HEK293 (cell line): ENCODE results near the gene PPARD.
"Not testable (repeated sequence)": the region's sequence is repeated elsewhere in the genome, so short reads cannot be mapped to it uniquely, and the experiment has no call there.

ENCODE experiments used
- CTCF ChIA-PET: fragments of 350-600 bp; formaldehyde crosslinking; extraction: SDS; loops from one replicate; lab custom pipeline; 2021; ENCODE audit warnings: antibody characterized with exemption; lab: Yijun Ruan, JAX
- POLR2A ChIA-PET: fragments of 300-600 bp; formaldehyde crosslinking; extraction: SDS; loops from one replicate; lab custom pipeline; 2020; ENCODE audit warnings: antibody characterized with exemption, inconsistent platforms; lab: Yijun Ruan, JAX
- H3K27ac ChIP-seq: fragments of 200-500 bp; sonication (Bioruptor generic); 2 replicates; pipeline ENCODE4 v1.5.1; 2014; ENCODE audit warnings: low read depth, low read length, control low read depth, inconsistent platforms; ENCODE audit errors: extremely low read depth
- H3K36me3 ChIP-seq, 2 experiments: fragments of 200-500 bp in 1 of 2; sonication (Bioruptor generic) in 1 of 2; 1 replicate in 1 of 2; 2 replicates in 1 of 2; pipeline ENCODE4 v1.5.1; 2014 to 2017; ENCODE audit warnings: inconsistent platforms in 2 of 2, low read length in 2 of 2; ENCODE audit not compliant: control insufficient read depth in 2 of 2, insufficient read depth in 1 of 2
- H3K4me1 ChIP-seq: fragments of 200-500 bp; sonication (Bioruptor generic); 2 replicates; pipeline ENCODE4 v1.5.1; 2014; ENCODE audit warnings: mild to moderate bottlenecking, low read length, inconsistent platforms; ENCODE audit not compliant: control insufficient read depth, insufficient read depth
- H3K4me3 ChIP-seq: 2 replicates; pipeline ENCODE4 v1.5.1; 2011; ENCODE audit warnings: low read depth, mild to moderate bottlenecking, control low read depth, low read length, moderate library complexity
- H3K9me3 ChIP-seq: fragments of 200-500 bp; sonication (Bioruptor generic); 2 replicates; pipeline ENCODE4 v1.5.1; 2014; ENCODE audit warnings: low read depth, low read length, inconsistent platforms; ENCODE audit not compliant: control insufficient read depth, insufficient read depth
- EGR2 ChIP-seq: fragments of 450-650 bp; formaldehyde crosslinking; IDR thresholded peaks from 2 replicates; pipeline ENCODE4 v1.5.1; 2016; ENCODE audit warnings: low read depth, missing biosample characterization, missing genetic modification characterization
- MZF1 ChIP-seq: fragments of 450-650 bp; formaldehyde crosslinking; IDR thresholded peaks from 2 replicates; pipeline ENCODE4 v1.5.1; 2017; ENCODE audit warnings: missing biosample characterization, missing genetic modification characterization, borderline replicate concordance
- SCRT2 ChIP-seq: fragments of 450-650 bp; formaldehyde crosslinking; IDR thresholded peaks from 2 replicates; pipeline ENCODE4 v1.5.1; 2016; ENCODE audit warnings: missing biosample characterization, missing genetic modification characterization
- ZBTB1 ChIP-seq: fragments of 450-650 bp; formaldehyde crosslinking; IDR thresholded peaks from 2 replicates; pipeline ENCODE4 v1.5.1; 2016; ENCODE audit warnings: missing biosample characterization, missing genetic modification characterization
- ZBTB17 ChIP-seq: fragments of 450-650 bp; formaldehyde crosslinking; IDR thresholded peaks from 2 replicates; pipeline ENCODE4 v1.5.1; 2016; ENCODE audit warnings: missing biosample characterization, missing genetic modification characterization
- ZBTB7A ChIP-seq: fragments of 450-650 bp; formaldehyde crosslinking; IDR thresholded peaks from 2 replicates; pipeline ENCODE4 v1.5.1; 2016; ENCODE audit warnings: low read depth, missing biosample characterization, missing genetic modification characterization
- ZFHX2 ChIP-seq: fragments of 450-650 bp; formaldehyde crosslinking; conservative IDR thresholded peaks from 2 replicates; pipeline ENCODE4 v1.5.1; 2016; ENCODE audit warnings: missing biosample characterization, missing genetic modification characterization
- ZNF114 ChIP-seq: fragments of 450-650 bp; formaldehyde crosslinking; IDR thresholded peaks from 2 replicates; pipeline ENCODE4 v1.5.0; 2017; ENCODE audit warnings: missing biosample characterization, missing genetic modification characterization
- ZNF121 ChIP-seq: fragments of 450-650 bp; formaldehyde crosslinking; IDR thresholded peaks from 2 replicates; pipeline ENCODE4 v1.5.1; 2016; ENCODE audit warnings: missing biosample characterization, missing genetic modification characterization
- ZNF292 ChIP-seq: fragments of 450-650 bp; formaldehyde crosslinking; IDR thresholded peaks from 2 replicates; pipeline ENCODE4 v1.5.1; 2016; ENCODE audit warnings: low read depth, missing biosample characterization, missing genetic modification characterization, borderline replicate concordance
- ZNF514 ChIP-seq: fragments of 450-650 bp; formaldehyde crosslinking; IDR thresholded peaks from 2 replicates; pipeline ENCODE4 v1.5.1; 2016; ENCODE audit warnings: missing biosample characterization, missing genetic modification characterization
- ZNF548 ChIP-seq: fragments of 450-650 bp; formaldehyde crosslinking; IDR thresholded peaks from 2 replicates; pipeline ENCODE4 v1.5.1; 2016; ENCODE audit warnings: missing biosample characterization, missing genetic modification characterization
- ZNF561 ChIP-seq: fragments of 450-650 bp; IDR thresholded peaks from 2 replicates; pipeline ENCODE4 v1.5.1; 2018; ENCODE audit warnings: missing biosample characterization, missing genetic modification characterization, borderline replicate concordance
- ZNF600 ChIP-seq: fragments of 450-650 bp; formaldehyde crosslinking; IDR thresholded peaks from 2 replicates; pipeline ENCODE4 v1.5.1; 2016; ENCODE audit warnings: missing biosample characterization, missing genetic modification characterization
- ZNF664 ChIP-seq: fragments of 450-650 bp; formaldehyde crosslinking; IDR thresholded peaks from 2 replicates; pipeline ENCODE4 v1.5.1; 2016; ENCODE audit warnings: missing biosample characterization, missing genetic modification characterization
- TF ChIP-seq, protein P1 (sequence below): fragments of 450-650 bp; formaldehyde crosslinking; optimal IDR thresholded peaks from 2 replicates; pipeline ENCODE3; 2016; ENCODE audit warnings: missing biosample characterization, mild to moderate bottlenecking, missing genetic modification characterization
- TF ChIP-seq, protein P2 (sequence below): fragments of 450-650 bp; formaldehyde crosslinking; IDR thresholded peaks from 2 replicates; pipeline ENCODE4 v1.5.1; 2016; ENCODE audit warnings: missing biosample characterization, missing genetic modification characterization

PPARD gene

GRCh38 chr6:35388030-35388429, 45.7 kb downstream of the PPARD start:
- Histone ChIP-seq H3K4me3 (no peak overlapping the region), H3K27ac (no peak overlapping the region), H3K4me1 (peaks cover 7% of the 10 kb centered on the region; the same call in 1 of the 2 replicates), H3K36me3 (no peaks in the 10 kb centered on the region), H3K9me3 (no peaks in the 10 kb centered on the region)
- ChIA-PET CTCF (interaction anchor here (0.7 kb wide), 1 partner anchor 44 kb away, joined by 4 read pairs; no protein-coding TSS in a partner anchor), POLR2A (no interaction called here)
- TF ChIP-seq ZFHX2 (tag by site-specific recombination), result peak; percentile 44
- no peak for TF ChIP-seq ZBTB7A (tag by site-specific recombination)
- peak; percentile 42; the same call in 1 of the 2 replicates for TF ChIP-seq EGR2 (tag by site-specific recombination)

GRCh38 chr6:35388772-35389352, 46.5 kb downstream of the PPARD start:
- no peak overlapping the region for H3K27ac ChIP-seq
- ChIA-PET CTCF (interaction anchor here (0.6 to 1.1 kb wide), 3 partner anchors 26 to 184 kb away, joined by 3 to 4 read pairs (median 4); no protein-coding TSS in a partner anchor), POLR2A (no interaction called here)
- no peaks in the 10 kb centered on the region for H3K36me3 ChIP-seq
- no peak for TF ChIP-seq ZNF514
- TF ChIP-seq, protein P1, sequence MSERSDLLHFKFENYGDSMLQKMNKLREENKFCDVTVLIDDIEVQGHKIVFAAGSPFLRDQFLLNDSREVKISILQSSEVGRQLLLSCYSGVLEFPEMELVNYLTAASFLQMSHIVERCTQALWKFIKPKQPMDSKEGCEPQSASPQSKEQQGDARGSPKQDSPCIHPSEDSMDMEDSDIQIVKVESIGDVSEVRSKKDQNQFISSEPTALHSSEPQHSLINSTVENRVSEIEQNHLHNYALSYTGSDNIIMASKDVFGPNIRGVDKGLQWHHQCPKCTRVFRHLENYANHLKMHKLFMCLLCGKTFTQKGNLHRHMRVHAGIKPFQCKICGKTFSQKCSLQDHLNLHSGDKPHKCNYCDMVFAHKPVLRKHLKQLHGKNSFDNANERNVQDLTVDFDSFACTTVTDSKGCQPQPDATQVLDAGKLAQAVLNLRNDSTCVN, result no peak
- TF ChIP-seq ZBTB17 (tag by site-specific recombination), result peak; percentile 26; the same call in 1 of the 2 replicates
- no peak for TF ChIP-seq ZNF548 (tag by site-specific recombination)
- TF ChIP-seq ZNF114 (tag by site-specific recombination), result no peak
- TF ChIP-seq MZF1, result no peak
- TF ChIP-seq ZNF121, result peak; percentile 91
- no peaks in the 10 kb centered on the region for H3K9me3 ChIP-seq
- H3K4me1 ChIP-seq, result peaks cover 7% of the 10 kb centered on the region; the same call in 1 of the 2 replicates
- no peak overlapping the region for H3K4me3 ChIP-seq

- H3K4me1 ChIP-seq, H3K4me3 ChIP-seq, H3K36me3 ChIP-seq, H3K9me3 ChIP-seq, POLR2A ChIA-PET, H3K27ac ChIP-seq: not testable (repeated sequence)
- CTCF ChIA-PET, result interaction anchor here (0.6 to 1.1 kb wide), 3 partner anchors 26 to 99 kb away, joined by 3 to 4 read pairs (median 3); no protein-coding TSS in a partner anchor
These were observed 47.0 kb downstream of the PPARD start for GRCh38 chr6:35389386-35389785.

DNA sequence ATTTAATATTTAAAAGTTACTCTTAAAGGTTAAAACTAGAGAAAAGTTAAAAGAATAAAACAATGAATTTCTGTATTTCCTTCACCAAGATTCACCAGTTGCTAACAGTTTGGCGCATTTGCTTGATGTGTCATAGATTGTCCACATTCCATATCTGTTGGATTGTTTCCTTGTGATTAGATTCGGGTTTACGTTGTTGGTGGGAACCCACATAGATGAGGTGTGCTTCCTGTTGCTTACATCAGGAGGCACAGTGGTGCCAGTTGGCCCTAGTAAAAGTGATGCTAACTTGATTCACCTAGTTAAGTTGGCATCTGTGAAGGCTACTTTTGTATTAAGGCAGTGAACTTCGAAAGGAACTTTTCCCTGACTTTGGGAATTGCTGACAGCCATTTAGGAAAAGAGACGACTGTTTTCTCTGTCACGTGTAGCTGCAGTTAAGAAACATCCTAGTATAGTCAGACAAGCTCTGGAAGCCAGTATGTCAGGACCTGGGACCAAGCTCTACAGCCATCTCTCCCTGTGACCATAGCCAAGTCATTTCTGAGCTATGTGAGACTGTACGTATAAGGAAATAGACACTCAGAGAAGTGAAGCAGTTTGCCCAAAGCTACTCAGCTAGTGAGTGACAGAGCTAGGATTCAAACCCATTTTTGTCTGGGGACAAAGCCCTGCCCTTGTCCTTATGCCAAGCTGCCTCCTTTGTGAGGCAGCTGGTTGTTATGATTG, 49.0 kb downstream of the PPARD start:
- no peak overlapping the region for H3K27ac ChIP-seq
- ChIA-PET POLR2A (no interaction called here), CTCF (interaction anchor here (0.6 to 2.1 kb wide), 4 partner anchors 24 to 76 kb away, joined by 3 to 10 read pairs (median 4); no protein-coding TSS in a partner anchor)
- no peak overlapping the region for H3K4me3 ChIP-seq
- H3K4me1 ChIP-seq, result peaks cover 4% of the 10 kb centered on the region; the same call in 1 of the 2 replicates
- H3K9me3 ChIP-seq, result no peaks in the 10 kb centered on the region
- TF ChIP-seq ZNF600 (tag by site-specific recombination) (no peak), ZNF292 (tag by site-specific recombination) (no peak), ZNF664 (tag by site-specific recombination) (no peak), ZNF561 (no peak), ZBTB1 (no peak), SCRT2 (tag by site-specific recombination) (0 out of 2 replicates have a peak, but pooled peaks have one; percentile 11)
- TF ChIP-seq, protein P2, sequence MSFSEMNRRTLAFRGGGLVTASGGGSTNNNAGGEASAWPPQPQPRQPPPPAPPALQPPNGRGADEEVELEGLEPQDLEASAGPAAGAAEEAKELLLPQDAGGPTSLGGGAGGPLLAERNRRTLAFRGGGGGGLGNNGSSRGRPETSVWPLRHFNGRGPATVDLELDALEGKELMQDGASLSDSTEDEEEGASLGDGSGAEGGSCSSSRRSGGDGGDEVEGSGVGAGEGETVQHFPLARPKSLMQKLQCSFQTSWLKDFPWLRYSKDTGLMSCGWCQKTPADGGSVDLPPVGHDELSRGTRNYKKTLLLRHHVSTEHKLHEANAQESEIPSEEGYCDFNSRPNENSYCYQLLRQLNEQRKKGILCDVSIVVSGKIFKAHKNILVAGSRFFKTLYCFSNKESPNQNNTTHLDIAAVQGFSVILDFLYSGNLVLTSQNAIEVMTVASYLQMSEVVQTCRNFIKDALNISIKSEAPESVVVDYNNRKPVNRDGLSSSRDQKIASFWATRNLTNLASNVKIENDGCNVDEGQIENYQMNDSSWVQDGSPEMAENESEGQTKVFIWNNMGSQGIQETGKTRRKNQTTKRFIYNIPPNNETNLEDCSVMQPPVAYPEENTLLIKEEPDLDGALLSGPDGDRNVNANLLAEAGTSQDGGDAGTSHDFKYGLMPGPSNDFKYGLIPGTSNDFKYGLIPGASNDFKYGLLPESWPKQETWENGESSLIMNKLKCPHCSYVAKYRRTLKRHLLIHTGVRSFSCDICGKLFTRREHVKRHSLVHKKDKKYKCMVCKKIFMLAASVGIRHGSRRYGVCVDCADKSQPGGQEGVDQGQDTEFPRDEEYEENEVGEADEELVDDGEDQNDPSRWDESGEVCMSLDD (tag by site-specific recombination), result no peak
- no peaks in the 10 kb centered on the region for H3K36me3 ChIP-seq
